ENCODE data around the gene DKC1. TPM values are rescaled to one million over a fixed set of nuclear protein-coding genes. Genes with fewer than 3 reads are reported as not detected.

Gene DKC1
- total RNA-seq, result 62.1 and 91.1 TPM in 2 replicates

GRCh38 chrX:154762537-154763296, at the start of gene DKC1:
DKC1 (plus strand) TSS chrX:154762864; CDS start chrX:154762966, 102 bp downstream.
- peaks cover 9% of the 10 kb centered on the region for H3K36me3 ChIP-seq (ENCODE audit: control insufficient read depth, insufficient read depth, low read length)
- FAIRE-seq (no peak), DNase-seq (ENCODE audit: low read depth) (peak; percentile 87)
- H3K27me3 ChIP-seq (ENCODE audit: control insufficient read depth, insufficient read depth, low read length), result no peaks in the 10 kb centered on the region
- peak within 1 kb of the TSS; percentile 66 for H3K4me3 ChIP-seq (ENCODE audit: low read depth, low read length)
- TF ChIP-seq CTCF (IDR thresholded peaks at IDR 0.05; ENCODE audit: insufficient read depth, low read length, severe bottlenecking), result peak; percentile 9

GRCh38 chrX:154714925-154715324, 47.7 kb upstream of the DKC1 start:
- peak; percentile 53 for TF ChIP-seq CTCF (IDR thresholded peaks at IDR 0.05; ENCODE audit: insufficient read depth, low read length, severe bottlenecking)
- H3K27me3 ChIP-seq (ENCODE audit: control insufficient read depth, insufficient read depth, low read length), result no peaks in the 10 kb centered on the region
- peak; percentile 49 for DNase-seq (ENCODE audit: low read depth)
- no peaks in the 10 kb centered on the region for H3K36me3 ChIP-seq (ENCODE audit: control insufficient read depth, insufficient read depth, low read length)
- FAIRE-seq, result no peak
- no peak overlapping the region for H3K4me3 ChIP-seq (ENCODE audit: low read depth, low read length)

- Histone ChIP-seq H3K27me3 (ENCODE audit: control insufficient read depth, insufficient read depth, low read length) (no peaks in the 10 kb centered on the region), H3K36me3 (ENCODE audit: control insufficient read depth, insufficient read depth, low read length) (no peaks in the 10 kb centered on the region), H3K4me3 (ENCODE audit: low read depth, low read length) (no peak overlapping the region)
- no peak for TF ChIP-seq CTCF (IDR thresholded peaks at IDR 0.05; ENCODE audit: insufficient read depth, low read length, severe bottlenecking)
- FAIRE-seq, result no peak
- DNase-seq (ENCODE audit: low read depth), result no peak
These were observed 46.8 kb upstream of the DKC1 start for GRCh38 chrX:154715825-154716224.

GRCh38 chrX:154717824-154718223, 44.8 kb upstream of the DKC1 start:
- no peaks in the 10 kb centered on the region for H3K36me3 ChIP-seq (ENCODE audit: control insufficient read depth, insufficient read depth, low read length)
- H3K4me3 ChIP-seq (ENCODE audit: low read depth, low read length), result no peak overlapping the region
- no peak for TF ChIP-seq CTCF (IDR thresholded peaks at IDR 0.05; ENCODE audit: insufficient read depth, low read length, severe bottlenecking)
- no peak for FAIRE-seq
- no peaks in the 10 kb centered on the region for H3K27me3 ChIP-seq (ENCODE audit: control insufficient read depth, insufficient read depth, low read length)
- no peak for DNase-seq (ENCODE audit: low read depth)

- DNase-seq (ENCODE audit: low read depth), result no peak
These were observed 44.0 kb upstream of the DKC1 start for GRCh38 chrX:154718616-154719015.

More at GRCh38 chrX:154718616-154719015, 44.0 kb upstream of the DKC1 start:
- no peak for TF ChIP-seq CTCF (IDR thresholded peaks at IDR 0.05; ENCODE audit: insufficient read depth, low read length, severe bottlenecking)
- no peaks in the 10 kb centered on the region for H3K27me3 ChIP-seq (ENCODE audit: control insufficient read depth, insufficient read depth, low read length)
- H3K36me3 ChIP-seq (ENCODE audit: control insufficient read depth, insufficient read depth, low read length), result no peaks in the 10 kb centered on the region
- H3K4me3 ChIP-seq (ENCODE audit: low read depth, low read length), result no peak overlapping the region
- FAIRE-seq, result no peak
